CD14-positive monocyte (primary cell): ENCODE results near the gene FFAR3. TPM values are rescaled to one million over a fixed set of nuclear protein-coding genes. Genes with fewer than 3 reads are reported as not detected.

Experiments used
- DNase-seq, 3 donors: peaks; one replicate each; pipeline ENCODE4 v3.0.0-alpha.2; 2011 to 2022
- H2AFZ ChIP-seq: 2 replicates; pipeline ENCODE4 v1.6.0; 2012; ENCODE audit warnings: mild to moderate bottlenecking, low read depth, low read length, inconsistent platforms; ENCODE audit not compliant: insufficient read depth, poor library complexity, severe bottlenecking
- H3K27ac ChIP-seq, 2 donors: 1 replicate in 1 of 2; 2 replicates in 1 of 2; pipeline ENCODE4 v1.5.1; 2012 to 2013; ENCODE audit warnings: low read length in 2 of 2, control low read depth in 1 of 2, inconsistent platforms in 1 of 2, low read depth in 1 of 2, mild to moderate bottlenecking in 1 of 2
- H3K27me3 ChIP-seq, 2 donors: one replicate each; pipeline versions ENCODE4 v1.6.0 to v1.6.1; 2011 to 2013; ENCODE audit warnings: low read length in 2 of 2; ENCODE audit not compliant: control insufficient read depth in 2 of 2, insufficient read depth in 2 of 2
- H3K36me3 ChIP-seq, 2 donors: replicated peaks in 1 of 2; 1 replicate in 1 of 2; 2 replicates in 1 of 2; pipeline versions ENCODE4 v1.5.1 to v1.6.1; 2012 to 2013; ENCODE audit warnings: low read length in 2 of 2, control low read depth in 1 of 2, inconsistent platforms in 1 of 2, mild to moderate bottlenecking in 1 of 2; ENCODE audit not compliant: insufficient read depth in 2 of 2, control insufficient read depth in 1 of 2
- H3K4me1 ChIP-seq, 2 donors: 1 replicate in 1 of 2; 2 replicates in 1 of 2; pipeline versions ENCODE4 v1.5.1 to v1.6.1; 2012 to 2013; ENCODE audit warnings: low read length in 2 of 2, control low read depth in 1 of 2, inconsistent platforms in 1 of 2, mild to moderate bottlenecking in 1 of 2, moderate library complexity in 1 of 2; ENCODE audit not compliant: insufficient read depth in 2 of 2, control insufficient read depth in 1 of 2
- H3K4me2 ChIP-seq: replicated peaks from 2 replicates; pipeline ENCODE3; 2012; ENCODE audit warnings: low read length, moderate library complexity, mild to moderate bottlenecking; ENCODE audit not compliant: poor library complexity, severe bottlenecking; ENCODE audit errors: extremely low read depth
- H3K4me3 ChIP-seq, 3 experiments: fragments of 200-600 bp in 1 of 3; sonication (generic) in 1 of 3; replicated peaks in 1 of 3; 1 replicate in 2 of 3; 2 replicates in 1 of 3; pipeline ENCODE4 v1.5.1; 2011 to 2013; ENCODE audit warnings: low read length in 3 of 3, mild to moderate bottlenecking in 3 of 3, control low read depth in 2 of 3, low read depth in 2 of 3, inconsistent platforms in 1 of 3, moderate library complexity in 1 of 3
- H3K79me2 ChIP-seq: 2 replicates; pipeline ENCODE4 v1.6.0; 2012; ENCODE audit warnings: mild to moderate bottlenecking, control low read depth, inconsistent platforms, low read length, moderate library complexity; ENCODE audit not compliant: insufficient read depth
- H3K9ac ChIP-seq: 2 replicates; pipeline ENCODE4 v1.6.0; 2017; ENCODE audit warnings: low read length, mild to moderate bottlenecking; ENCODE audit not compliant: insufficient read depth, poor library complexity, severe bottlenecking
- H3K9me3 ChIP-seq, 2 donors: replicated peaks in 1 of 2; 1 replicate in 1 of 2; 2 replicates in 1 of 2; pipeline versions ENCODE4 v1.5.1 to v1.6.1; 2012 to 2013; ENCODE audit warnings: low read length in 2 of 2, control low read depth in 1 of 2; ENCODE audit not compliant: control insufficient read depth in 1 of 2, insufficient read depth in 1 of 2
- H4K20me1 ChIP-seq: 2 replicates; pipeline ENCODE4 v1.6.0; 2012; ENCODE audit warnings: mild to moderate bottlenecking, low read length, control low read depth, moderate library complexity; ENCODE audit not compliant: insufficient read depth
- H3K27ac Mint-ChIP-seq, 7 donors: one replicate each; pipeline ENCODE4 v1.8.0; 2020; ENCODE audit warnings: mild to moderate bottlenecking in 7 of 7, mixed read lengths in 7 of 7, moderate library complexity in 6 of 7, inconsistent platforms in 2 of 7
- H3K27me3 Mint-ChIP-seq, 3 donors: one replicate each; pipeline ENCODE4 v1.8.0; 2021 to 2022; ENCODE audit warnings: low read depth in 3 of 3, mild to moderate bottlenecking in 3 of 3, mixed read lengths in 3 of 3, moderate library complexity in 3 of 3, inconsistent platforms in 1 of 3
- H3K36me3 Mint-ChIP-seq, 2 donors: one replicate each; pipeline ENCODE4 v1.8.0; 2020; ENCODE audit warnings: mixed read lengths in 2 of 2, inconsistent platforms in 1 of 2, mild to moderate bottlenecking in 1 of 2
- H3K4me1 Mint-ChIP-seq: one replicate; pipeline ENCODE4 v1.8.0; 2020; ENCODE audit warnings: mild to moderate bottlenecking, mixed read lengths
- H3K4me3 Mint-ChIP-seq, 2 donors: one replicate each; pipeline ENCODE4 v1.8.0; 2020; ENCODE audit warnings: mild to moderate bottlenecking in 2 of 2, mixed read lengths in 2 of 2, moderate library complexity in 1 of 2
- H3K9me3 Mint-ChIP-seq, 7 donors: one replicate each; pipeline ENCODE4 v1.8.0; 2020 to 2022; ENCODE audit warnings: mixed read lengths in 7 of 7, mild to moderate bottlenecking in 6 of 7, moderate library complexity in 6 of 7, inconsistent platforms in 2 of 7
- CTCF ChIP-seq: fragments of 200-600 bp; IDR thresholded peaks from one replicate; pipeline ENCODE4 v1.8.0; 2022; ENCODE audit warnings: antibody characterized with exemption, mild to moderate bottlenecking
- WGBS: methylation state at CpG from one replicate; pipeline ENCODE4 v1.1.5; 2013; ENCODE audit warnings: missing lambda C conversion rate; ENCODE audit not compliant: insufficient coverage; 5-methylcytosine and 5-hydroxymethylcytosine counted together
- intact Hi-C, 2 donors: fragments of 100-400 bp; cut with micrococcal nuclease; formaldehyde crosslinking; loops; one replicate each; pipeline versions ENCODE4 v1.15.0 to v1.15.1; 2023
- polyA plus RNA-seq, 3 donors: library from polyadenylated mRNA; depleted of rRNA in 1 of 3; unstranded in 2 of 3; stranded (reverse) in 1 of 3; fragments of 300-500 nt in 2 of 3; fragments of >200 nt in 1 of 3; fragmentation: Illumina TruSeq in 2 of 3; gene quantifications; 1 replicate in 2 of 3; 2 replicates in 1 of 3; pipeline ENCODE4 v1.2.3, GENCODE V29; 2012 to 2021

Gene FFAR3
- polyA plus RNA-seq, 3 donors: 1.2 to 17.9 (median 1.2) TPM

DNA sequence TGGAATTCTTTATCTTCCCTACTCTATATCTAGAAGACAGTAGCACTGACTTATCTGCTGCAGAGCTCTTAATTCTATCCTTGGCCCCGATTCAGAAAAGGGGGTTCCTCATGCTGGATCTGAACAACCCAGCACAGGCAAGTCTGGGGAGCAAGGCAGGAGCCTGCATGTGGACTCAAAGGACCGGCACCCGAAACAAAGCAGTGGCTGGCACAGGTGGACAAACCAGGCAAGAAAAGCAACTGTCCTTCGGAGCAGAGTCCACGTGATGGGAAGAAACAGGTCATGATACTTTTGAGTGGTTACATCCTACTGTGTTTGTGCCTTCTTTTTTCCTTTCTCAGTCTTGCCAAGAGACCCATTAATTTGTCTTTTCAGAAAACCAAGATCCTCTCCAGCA lies 50.9 kb downstream of the FFAR3 start:
- H2AFZ ChIP-seq: no peak overlapping the region
- intact Hi-C loops: no loop called here
- no peak overlapping the region for H3K9ac ChIP-seq
- H3K4me3 Mint-ChIP-seq: no peak overlapping the region
- H3K9me3 Mint-ChIP-seq: peaks cover 0 to 4% (median 0%) of the 10 kb centered on the region in 7 donors
- no peaks in the 10 kb centered on the region for H3K36me3 ChIP-seq
- no peaks in the 10 kb centered on the region for H3K4me1 ChIP-seq
- no peak for TF ChIP-seq CTCF
- no peak for DNase-seq
- no peaks in the 10 kb centered on the region for H3K9me3 ChIP-seq
- peaks cover 0 to 1% of the 10 kb centered on the region in 2 donors for H3K36me3 Mint-ChIP-seq
- no peaks in the 10 kb centered on the region for H3K79me2 ChIP-seq
- no peaks in the 10 kb centered on the region for H4K20me1 ChIP-seq
- peaks cover 0 to 4% of the 10 kb centered on the region in 2 donors for H3K27me3 ChIP-seq
- H3K4me3 ChIP-seq: no peak overlapping the region
- H3K27ac Mint-ChIP-seq: no peak overlapping the region
- H3K27ac ChIP-seq: no peak overlapping the region
- H3K27me3 Mint-ChIP-seq: peaks cover 5 to 18% (median 15%) of the 10 kb centered on the region in 3 donors
- H3K4me2 ChIP-seq: no peak overlapping the region
- peaks cover 9% of the 10 kb centered on the region for H3K4me1 Mint-ChIP-seq
- WGBS: 83% methylated on average over 3 of the region's 5 CpGs

Other genes with a start within 250 kb of the FFAR3 start
- gene FXYD3, start 242.6 kb upstream of the FFAR3 start, polyA plus RNA-seq: not detected
- gene LGI4, start 223.4 kb upstream of the FFAR3 start, polyA plus RNA-seq: 1 to 10 TPM in 1 of 3 donors, not detected in 2; 1.1 TPM
- gene FXYD1, start 219.6 kb upstream of the FFAR3 start, polyA plus RNA-seq: under 1 TPM in 2 of 3 donors, not detected in 1; 0.25 to 0.74 TPM
- gene FXYD7, start 215.2 kb upstream of the FFAR3 start, polyA plus RNA-seq: under 1 TPM in 1 of 3 donors, not detected in 2; 0.16 TPM
- gene FXYD5, start 203.7 kb upstream of the FFAR3 start, polyA plus RNA-seq: 100 to 1,000 TPM; 204 to 673 (median 312) TPM
- not detected for gene FAM187B, start 129.7 kb upstream of the FFAR3 start, polyA plus RNA-seq
- under 1 TPM in 2 of 3 donors, not detected in 1; 0.08 to 0.17 TPM for gene LSR, start 109.5 kb upstream of the FFAR3 start, polyA plus RNA-seq
- gene USF2, start 89.5 kb upstream of the FFAR3 start, polyA plus RNA-seq: 100 to 1,000 TPM in 1 of 3 donors, 1 to 10 TPM in 2; 2.7 to 248 (median 5.0) TPM
- under 1 TPM in 1 of 3 donors, not detected in 2; 0.25 TPM for gene HAMP, start 75.9 kb upstream of the FFAR3 start, polyA plus RNA-seq
- gene MAG, start 66.3 kb upstream of the FFAR3 start, polyA plus RNA-seq: not detected
- gene CD22, start 29.3 kb upstream of the FFAR3 start, polyA plus RNA-seq: 1 to 10 TPM in 1 of 3 donors, under 1 TPM in 2; 0.24 to 4.8 (median 0.88) TPM
- under 1 TPM in 1 of 3 donors, not detected in 2; 0.04 TPM for gene FFAR1, start 10.6 kb upstream of the FFAR3 start, polyA plus RNA-seq
- 1 to 10 TPM in 1 of 3 donors, under 1 TPM in 1, not detected in 1; 0.17 to 2.9 TPM for gene GPR42, start 12.6 kb downstream of the FFAR3 start, polyA plus RNA-seq
- 10 to 100 TPM in 2 of 3 donors, 1 to 10 TPM in 1; 5.7 to 38.7 (median 10.8) TPM for gene FFAR2, start 89.8 kb downstream of the FFAR3 start, polyA plus RNA-seq
- not detected for gene KRTDAP, start 132.0 kb downstream of the FFAR3 start, polyA plus RNA-seq
- not detected for gene DMKN, start 155.2 kb downstream of the FFAR3 start, polyA plus RNA-seq
- gene SBSN, start 169.9 kb downstream of the FFAR3 start, polyA plus RNA-seq: not detected
- not detected for gene GAPDHS, start 175.0 kb downstream of the FFAR3 start, polyA plus RNA-seq
- gene TMEM147, start 187.2 kb downstream of the FFAR3 start, polyA plus RNA-seq: 100 to 1,000 TPM in 2 of 3 donors, 10 to 100 TPM in 1; 75.5 to 165 (median 165) TPM
- not detected for gene ATP4A, start 205.2 kb downstream of the FFAR3 start, polyA plus RNA-seq
- not detected for gene PMIS2, start 227.7 kb downstream of the FFAR3 start, polyA plus RNA-seq